Ascending aorta (tissue), 2 donors: Measurements from ENCODE around the gene FHIT. TPM values are rescaled to one million over a fixed set of nuclear protein-coding genes. Genes with fewer than 3 reads are reported as not detected.

ENCODE experiments used
- DNase-seq, 2 donors: peaks; one replicate each; pipeline ENCODE4 v3.0.0-alpha.2; 2019; ENCODE audit warnings: low spot score in 2 of 2
- H3K27ac ChIP-seq, 2 donors: fragments of 200-600 bp; sonication (generic); one replicate each; pipeline ENCODE4 v1.5.1; 2016 to 2017; ENCODE audit warnings: mild to moderate bottlenecking in 1 of 2
- H3K27me3 ChIP-seq: fragments of 200-600 bp; sonication (generic); one replicate; pipeline ENCODE4 v1.5.1; 2017
- H3K36me3 ChIP-seq, 2 donors: fragments of 200-600 bp; sonication (generic); one replicate each; pipeline ENCODE4 v1.5.1; 2016
- H3K4me1 ChIP-seq, 2 donors: fragments of 200-600 bp; sonication (generic); one replicate each; pipeline ENCODE4 v1.5.1; 2016 to 2017; ENCODE audit warnings: mild to moderate bottlenecking in 1 of 2
- H3K4me3 ChIP-seq, 2 donors: fragments of 200-600 bp; sonication (generic); one replicate each; pipeline ENCODE4 v1.5.1; 2016 to 2017; ENCODE audit warnings: mild to moderate bottlenecking in 1 of 2
- H3K9me3 ChIP-seq, 2 donors: fragments of 200-600 bp; sonication (generic); one replicate each; pipeline ENCODE4 v1.5.1; 2016
- intact Hi-C: fragments of 100-400 bp; cut with DNase I; formaldehyde crosslinking; loops from one replicate; pipeline ENCODE4 v1.15.1; 2023
- total RNA-seq: library from RNA; depleted of rRNA; stranded (reverse); fragments of >200 nt; gene quantifications from one replicate; pipeline ENCODE4 v1.1.0, GENCODE V29; 2016
- TF ChIP-seq, protein P1 (sequence below), 3 experiments: fragments of 200-600 bp in 2 of 3; fragments of 450-650 bp in 1 of 3; sonication (generic) in 2 of 3; IDR thresholded peaks; one replicate each; pipeline ENCODE4 v1.5.1; 2016 to 2019; ENCODE audit warnings: antibody characterized with exemption in 3 of 3, mild to moderate bottlenecking in 1 of 3, moderate library complexity in 1 of 3

Gene FHIT
- total RNA-seq, 1 donor from 2014 or later = 0.21 TPM

DNA sequence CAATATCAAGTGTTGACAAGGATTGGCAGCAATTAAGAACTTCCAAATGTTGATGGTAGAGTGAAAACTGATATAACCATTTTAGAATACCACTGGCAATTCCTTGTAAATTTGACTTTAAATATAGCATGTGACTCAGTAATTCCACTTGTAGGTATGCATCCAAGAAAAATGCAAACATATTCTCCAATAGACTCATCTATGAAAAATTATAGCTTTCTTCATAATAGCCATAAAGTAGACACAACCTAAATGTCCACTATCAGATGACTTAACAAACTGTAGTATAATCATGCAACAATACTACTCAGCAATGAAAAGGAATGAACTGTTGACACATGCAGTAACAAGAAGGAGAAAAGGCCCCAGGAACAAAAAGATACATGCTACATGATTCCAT is 988.1 kb downstream of the FHIT start:
- intact Hi-C loops = no loop called here
- no peak overlapping the region for H3K4me3 ChIP-seq
- TF ChIP-seq, protein P1, sequence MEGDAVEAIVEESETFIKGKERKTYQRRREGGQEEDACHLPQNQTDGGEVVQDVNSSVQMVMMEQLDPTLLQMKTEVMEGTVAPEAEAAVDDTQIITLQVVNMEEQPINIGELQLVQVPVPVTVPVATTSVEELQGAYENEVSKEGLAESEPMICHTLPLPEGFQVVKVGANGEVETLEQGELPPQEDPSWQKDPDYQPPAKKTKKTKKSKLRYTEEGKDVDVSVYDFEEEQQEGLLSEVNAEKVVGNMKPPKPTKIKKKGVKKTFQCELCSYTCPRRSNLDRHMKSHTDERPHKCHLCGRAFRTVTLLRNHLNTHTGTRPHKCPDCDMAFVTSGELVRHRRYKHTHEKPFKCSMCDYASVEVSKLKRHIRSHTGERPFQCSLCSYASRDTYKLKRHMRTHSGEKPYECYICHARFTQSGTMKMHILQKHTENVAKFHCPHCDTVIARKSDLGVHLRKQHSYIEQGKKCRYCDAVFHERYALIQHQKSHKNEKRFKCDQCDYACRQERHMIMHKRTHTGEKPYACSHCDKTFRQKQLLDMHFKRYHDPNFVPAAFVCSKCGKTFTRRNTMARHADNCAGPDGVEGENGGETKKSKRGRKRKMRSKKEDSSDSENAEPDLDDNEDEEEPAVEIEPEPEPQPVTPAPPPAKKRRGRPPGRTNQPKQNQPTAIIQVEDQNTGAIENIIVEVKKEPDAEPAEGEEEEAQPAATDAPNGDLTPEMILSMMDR (IDR thresholded peaks at IDR 0.05) = no peak

DNA sequence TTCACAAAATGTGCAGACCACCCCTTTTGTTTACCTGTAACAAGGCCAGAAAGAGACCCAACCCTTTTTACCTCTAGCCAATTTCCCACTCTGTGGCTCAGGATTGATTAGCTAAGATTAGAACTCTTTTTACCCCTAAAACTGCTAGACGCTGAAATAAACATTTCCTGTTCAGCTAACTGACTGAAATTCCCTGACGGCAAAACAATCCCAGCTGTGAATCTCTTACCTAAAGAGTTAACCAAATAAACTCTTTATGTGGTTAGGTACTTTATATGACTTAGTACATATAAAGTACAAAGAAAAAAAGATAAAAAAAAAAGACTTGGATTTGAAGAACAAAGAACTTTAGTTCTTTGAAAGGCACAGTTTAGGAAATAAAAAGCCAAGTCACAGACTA is 988.7 kb downstream of the FHIT start:
- no peaks in the 10 kb centered on the region for H3K4me1 ChIP-seq
- no peak overlapping the region for H3K27ac ChIP-seq
- no peaks in the 10 kb centered on the region for H3K9me3 ChIP-seq
- intact Hi-C loops = no loop called here
- no peaks in the 10 kb centered on the region for H3K36me3 ChIP-seq
- no peak for DNase-seq
- no peaks in the 10 kb centered on the region for H3K27me3 ChIP-seq
- H3K4me3 ChIP-seq = no peak overlapping the region
- TF ChIP-seq, protein P1 (IDR thresholded peaks at IDR 0.05) = no peak

More for the DNA sequence above, 988.1 kb downstream of the FHIT start:
- Histone ChIP-seq H3K36me3 (no peaks in the 10 kb centered on the region), H3K9me3 (no peaks in the 10 kb centered on the region), H3K27ac (no peak overlapping the region), H3K27me3 (no peaks in the 10 kb centered on the region), H3K4me1 (no peaks in the 10 kb centered on the region)
- DNase-seq = no peak

DNA sequence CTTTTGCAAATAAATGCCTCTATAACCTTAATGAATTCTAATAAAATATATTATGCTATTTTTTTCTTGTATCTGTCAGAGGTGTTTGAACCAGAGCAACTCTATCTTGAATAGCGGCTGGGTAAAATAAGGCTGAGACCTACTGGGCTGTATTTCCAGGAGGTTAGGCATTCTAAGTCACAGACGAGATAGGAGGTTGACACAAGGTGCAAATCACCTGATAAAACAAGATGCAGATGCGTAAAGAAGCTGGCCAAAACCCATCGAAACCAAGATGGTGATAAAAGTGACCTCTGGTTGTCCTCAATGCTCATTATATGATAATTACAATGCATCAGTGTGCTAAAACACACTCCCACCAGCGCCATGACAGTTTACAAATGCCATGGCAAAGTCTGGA is 990.7 kb downstream of the FHIT start:
- Histone ChIP-seq H3K4me1 (no peaks in the 10 kb centered on the region), H3K36me3 (no peaks in the 10 kb centered on the region), H3K27ac (no peak overlapping the region), H3K4me3 (no peak overlapping the region), H3K27me3 (no peaks in the 10 kb centered on the region), H3K9me3 (no peaks in the 10 kb centered on the region)
- intact Hi-C loops = no loop called here
- TF ChIP-seq, protein P1 (IDR thresholded peaks at IDR 0.05) = no peak
- DNase-seq = no peak

DNA sequence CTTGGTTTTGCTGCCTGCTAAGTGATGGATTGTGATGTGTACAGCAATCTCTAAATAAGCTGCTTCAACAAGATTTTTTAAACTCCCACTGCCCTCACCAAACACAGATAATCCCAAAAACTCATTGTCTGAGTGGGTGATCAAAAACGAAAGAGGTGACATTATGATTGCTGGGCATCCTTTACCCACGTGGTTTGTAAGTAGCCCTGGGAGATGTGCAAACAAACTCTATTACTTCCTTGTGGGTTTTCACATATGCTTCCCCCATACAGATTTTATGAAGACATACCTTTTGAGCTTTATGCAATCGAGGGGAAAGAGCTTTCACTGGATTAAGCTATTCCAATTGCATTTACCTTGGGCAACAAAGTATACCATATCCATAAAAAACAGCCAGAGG is 1000.4 kb downstream of the FHIT start:
- no peak overlapping the region for H3K4me3 ChIP-seq
- H3K9me3 ChIP-seq = no peaks in the 10 kb centered on the region
- H3K36me3 ChIP-seq = no peaks in the 10 kb centered on the region
- TF ChIP-seq, protein P1 (IDR thresholded peaks at IDR 0.05) = no peak
- no peaks in the 10 kb centered on the region for H3K27me3 ChIP-seq
- no peak overlapping the region for H3K27ac ChIP-seq
- intact Hi-C loops = no loop called here
- no peak for DNase-seq
- no peaks in the 10 kb centered on the region for H3K4me1 ChIP-seq

DNA sequence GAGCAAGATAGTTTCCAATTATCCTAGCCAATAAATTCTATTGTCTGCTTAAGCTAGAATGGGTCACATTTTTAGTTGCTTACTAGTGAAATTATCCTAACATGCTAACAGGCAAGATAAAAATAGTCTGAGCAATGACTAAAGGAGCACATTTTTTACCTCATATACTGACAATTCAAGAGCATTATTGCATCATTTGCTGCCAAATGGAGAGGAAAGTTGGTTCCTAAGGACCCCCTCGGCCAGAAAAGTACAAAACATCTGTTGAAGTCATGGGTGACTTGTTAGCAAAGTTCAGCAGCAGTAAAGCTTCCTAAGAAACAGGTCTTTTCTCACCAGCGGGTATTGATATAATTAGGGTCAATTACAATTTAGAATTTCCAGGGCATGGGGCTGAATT is 1001.0 kb downstream of the FHIT start:
- intact Hi-C loops = no loop called here
- TF ChIP-seq, protein P1 (IDR thresholded peaks at IDR 0.05) = no peak

DNA sequence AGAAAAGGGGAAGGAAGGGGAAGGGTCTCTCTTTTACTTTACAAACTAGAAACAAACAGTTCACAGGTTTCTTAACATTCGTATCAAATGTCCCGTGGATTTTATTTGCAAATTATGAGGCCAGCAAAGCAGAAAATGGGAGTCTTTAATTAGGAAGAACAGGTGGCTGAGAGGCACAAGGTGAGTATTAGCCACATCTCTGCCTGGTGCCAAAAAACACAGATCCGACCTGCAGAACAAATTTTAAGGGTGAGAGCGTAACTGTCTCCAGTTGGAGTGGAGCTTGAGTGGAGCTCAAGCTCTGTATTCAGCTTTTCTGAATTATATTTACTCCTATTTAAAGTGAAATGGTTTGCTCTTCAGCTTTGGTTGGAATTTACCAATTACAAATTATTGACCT is 1004.9 kb downstream of the FHIT start:
- Histone ChIP-seq H3K27ac (no peak overlapping the region), H3K36me3 (no peaks in the 10 kb centered on the region), H3K4me1 (no peaks in the 10 kb centered on the region), H3K4me3 (no peak overlapping the region), H3K27me3 (no peaks in the 10 kb centered on the region), H3K9me3 (no peaks in the 10 kb centered on the region)
- TF ChIP-seq, protein P1 (IDR thresholded peaks at IDR 0.05) = no peak
- intact Hi-C loops = no loop called here
- DNase-seq = no peak

More for the DNA sequence above, 1001.0 kb downstream of the FHIT start:
- no peak overlapping the region for H3K4me3 ChIP-seq
- H3K27ac ChIP-seq = no peak overlapping the region
- no peaks in the 10 kb centered on the region for H3K9me3 ChIP-seq
- no peaks in the 10 kb centered on the region for H3K4me1 ChIP-seq
- DNase-seq = no peak
- no peaks in the 10 kb centered on the region for H3K27me3 ChIP-seq
- H3K36me3 ChIP-seq = no peaks in the 10 kb centered on the region
